Right lobe of liver (tissue), 6 donors: ENCODE measurements around the gene LMO7. TPM values are rescaled to one million over a fixed set of nuclear protein-coding genes. Genes with fewer than 3 reads are reported as not detected.
A peak's percentile ranks its signal among the peaks of the same experiment; 100 is the strongest.

Experiments
- ATAC-seq, 4 donors: fragments of 200-7000 bp; cut with Tn5 transposase; one replicate each; pipeline ENCODE4 v1.9.1; 2020; ENCODE audit warnings: mild to moderate bottlenecking in 4 of 4, moderate library complexity in 4 of 4
- DNase-seq, 3 donors: peaks; one replicate each; pipeline ENCODE4 v3.0.0-alpha.2; 2020
- H3K27ac ChIP-seq, 3 donors: fragments of 200-600 bp; one replicate each; pipeline ENCODE4 v1.8.0; 2022
- H3K27me3 ChIP-seq, 2 donors: fragments of 200-600 bp; one replicate each; pipeline ENCODE4 v1.8.0; 2022
- H3K36me3 ChIP-seq, 4 donors: fragments of 200-600 bp; sonication (generic) in 1 of 4; one replicate each; pipeline versions ENCODE4 v1.5.1 to v1.8.0; 2017 to 2022; ENCODE audit warnings: control low read depth in 1 of 4
- H3K4me1 ChIP-seq, 4 donors: fragments of 200-600 bp; sonication (generic) in 1 of 4; one replicate each; pipeline versions ENCODE4 v1.5.1 to v1.8.0; 2017 to 2022; ENCODE audit warnings: control low read depth in 1 of 4
- H3K4me3 ChIP-seq, 3 donors: fragments of 200-600 bp; one replicate each; pipeline ENCODE4 v1.8.0; 2022
- H3K9me3 ChIP-seq, 4 donors: fragments of 200-600 bp; sonication (generic) in 1 of 4; one replicate each; pipeline versions ENCODE4 v1.5.1 to v1.8.0; 2017 to 2022; ENCODE audit warnings: control low read depth in 1 of 4
- POLR2A ChIP-seq: fragments of 450-650 bp; IDR thresholded peaks from one replicate; pipeline ENCODE4 v1.6.1; 2017; ENCODE audit warnings: antibody characterized with exemption, mild to moderate bottlenecking
- WGBS: methylation state at CpG from one replicate; pipeline ENCODE4 v1.1.6; 2018; ENCODE audit warnings: low coverage, low lambda C conversion rate; ENCODE audit not compliant: insufficient coverage; ENCODE audit errors: missing lambda C conversion rate; 5-methylcytosine and 5-hydroxymethylcytosine counted together
- intact Hi-C, 2 donors: fragments of 100-400 bp; cut with DNase I; formaldehyde crosslinking; loops; one replicate each; pipeline versions ENCODE4 v1.11.2 to v1.14.1; 2022
- total RNA-seq, 6 experiments: library from RNA; depleted of rRNA in 2 of 6; stranded (reverse); fragments of >200 nt in 2 of 6; fragmentation: NEBNext Ultra II Directional in 3 of 6; extraction: Animal tissue kit (Norgen Biotek cat#: 25700) in 3 of 6; gene quantifications; one replicate each; pipeline versions ENCODE4 v1.1.0 to v1.2.4, GENCODE V29; 2016 to 2023
- TF ChIP-seq, protein P1 (sequence below), 4 donors: fragments of 200-600 bp in 3 of 4; fragments of 450-650 bp in 1 of 4; IDR thresholded peaks; one replicate each; pipeline versions ENCODE4 v1.5.1 to v1.8.0; 2016 to 2022; ENCODE audit warnings: antibody characterized with exemption in 4 of 4, mild to moderate bottlenecking in 2 of 4
- donor health status: DM: no; HTN: yes; CAD: no.
- donor health status: DM: no; HTN: no; CAD: no.
- donor health status: DM: no; HTN: no; CAD: no.
- donor health status: DM: no; HTN: yes; CAD: no.
- donor health status: DM: no; HTN: yes; CAD: no.

LMO7 gene
- total RNA-seq, 6 experiments from 2014 or later = 42.3 to 60.2 (median 51.1) TPM

DNA sequence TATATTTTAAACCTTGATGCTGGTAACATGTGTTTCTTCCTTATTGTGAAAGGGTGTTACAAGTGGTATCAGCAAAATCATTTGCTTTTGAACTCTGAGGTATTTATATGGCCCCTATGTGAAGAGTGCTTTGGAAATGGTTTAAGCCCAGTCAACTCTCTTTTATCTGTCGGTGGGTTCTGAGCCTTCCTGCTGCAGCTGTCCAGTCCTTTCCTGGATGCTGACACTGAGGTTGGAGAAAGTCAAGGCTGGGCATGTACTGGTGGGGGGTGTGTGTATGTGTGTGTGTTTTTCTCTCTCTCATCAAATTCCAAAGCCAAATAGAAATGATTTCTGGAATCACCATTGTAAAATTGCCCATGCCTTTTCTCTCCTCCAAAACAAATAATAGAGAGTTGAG is 221.2 kb downstream of the LMO7 start:
- Histone ChIP-seq H3K27ac (no peak overlapping the region), H3K4me1 (no peaks in the 10 kb centered on the region), H3K27me3 (no peaks in the 10 kb centered on the region), H3K4me3 (no peak overlapping the region), H3K36me3 (peaks cover 0 to 64% (median 10%) of the 10 kb centered on the region in 4 donors), H3K9me3 (no peaks in the 10 kb centered on the region)
- 63% methylated on average over 1 of the region's 1 CpG for WGBS
- no peak for DNase-seq
- TF ChIP-seq POLR2A = no peak
- TF ChIP-seq, protein P1, sequence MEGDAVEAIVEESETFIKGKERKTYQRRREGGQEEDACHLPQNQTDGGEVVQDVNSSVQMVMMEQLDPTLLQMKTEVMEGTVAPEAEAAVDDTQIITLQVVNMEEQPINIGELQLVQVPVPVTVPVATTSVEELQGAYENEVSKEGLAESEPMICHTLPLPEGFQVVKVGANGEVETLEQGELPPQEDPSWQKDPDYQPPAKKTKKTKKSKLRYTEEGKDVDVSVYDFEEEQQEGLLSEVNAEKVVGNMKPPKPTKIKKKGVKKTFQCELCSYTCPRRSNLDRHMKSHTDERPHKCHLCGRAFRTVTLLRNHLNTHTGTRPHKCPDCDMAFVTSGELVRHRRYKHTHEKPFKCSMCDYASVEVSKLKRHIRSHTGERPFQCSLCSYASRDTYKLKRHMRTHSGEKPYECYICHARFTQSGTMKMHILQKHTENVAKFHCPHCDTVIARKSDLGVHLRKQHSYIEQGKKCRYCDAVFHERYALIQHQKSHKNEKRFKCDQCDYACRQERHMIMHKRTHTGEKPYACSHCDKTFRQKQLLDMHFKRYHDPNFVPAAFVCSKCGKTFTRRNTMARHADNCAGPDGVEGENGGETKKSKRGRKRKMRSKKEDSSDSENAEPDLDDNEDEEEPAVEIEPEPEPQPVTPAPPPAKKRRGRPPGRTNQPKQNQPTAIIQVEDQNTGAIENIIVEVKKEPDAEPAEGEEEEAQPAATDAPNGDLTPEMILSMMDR (IDR thresholded peaks at IDR 0.05) = no peak
- no peak for ATAC-seq
- intact Hi-C loops = no loop called here

DNA sequence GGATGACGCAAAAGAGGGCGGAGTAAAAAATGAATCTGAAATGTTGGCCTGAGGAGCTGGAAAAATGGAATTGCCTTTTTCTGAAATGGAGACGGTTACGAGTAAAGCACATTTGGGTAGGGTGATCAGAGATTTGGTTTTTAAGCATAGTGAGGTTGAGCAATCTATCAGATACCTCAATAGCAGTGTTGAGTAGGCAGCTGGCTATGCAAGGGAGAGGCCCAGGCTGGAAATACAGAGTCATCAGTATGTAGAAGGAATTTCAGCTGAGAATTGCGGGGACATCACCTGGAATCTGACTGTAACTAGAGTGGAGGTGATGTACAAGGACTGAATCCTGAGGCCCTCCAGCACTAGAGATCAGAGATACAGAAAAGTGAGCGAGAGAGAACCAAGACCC is 224.8 kb downstream of the LMO7 start:
- no peaks in the 10 kb centered on the region for H3K9me3 ChIP-seq
- peak in 2 of 4 donors; percentile 11 to 28 for ATAC-seq
- no peaks in the 10 kb centered on the region for H3K27me3 ChIP-seq
- WGBS = 93% methylated on average over 6 of the region's 6 CpGs
- no peak for TF ChIP-seq POLR2A
- TF ChIP-seq, protein P1 (IDR thresholded peaks at IDR 0.05) = no peak
- no peaks in the 10 kb centered on the region for H3K4me1 ChIP-seq
- H3K27ac ChIP-seq = no peak overlapping the region
- H3K36me3 ChIP-seq = peaks cover 0 to 33% (median 0%) of the 10 kb centered on the region in 4 donors
- no peak overlapping the region for H3K4me3 ChIP-seq
- no peak for DNase-seq
- intact Hi-C loops = loop anchor here in 1 of 2 donors (10.0 kb wide), 1 partner anchor 166 kb away; no protein-coding TSS in a partner anchor

DNA sequence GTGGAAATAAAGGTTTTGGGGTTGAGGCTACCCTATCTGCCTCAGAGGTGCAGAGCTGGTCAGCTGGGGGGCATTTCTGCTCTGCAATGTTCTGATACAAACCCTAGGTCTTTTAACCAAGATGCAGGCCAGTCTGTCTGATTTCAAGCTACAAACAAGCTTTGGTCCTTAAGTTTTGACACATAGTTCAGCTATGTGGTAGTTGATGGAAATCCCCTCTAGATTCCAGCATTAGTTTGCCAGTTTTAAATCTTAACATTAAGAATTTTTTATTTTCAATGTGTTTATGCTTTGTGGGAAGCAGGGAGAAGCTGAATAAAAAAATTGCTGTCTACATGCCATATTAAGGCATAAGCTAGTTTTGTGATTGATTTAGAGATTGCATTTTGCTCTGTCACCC is 225.7 kb downstream of the LMO7 start:
- DNase-seq (no peak), ATAC-seq (no peak)
- Histone ChIP-seq H3K27ac (no peak overlapping the region), H3K9me3 (no peaks in the 10 kb centered on the region), H3K27me3 (no peaks in the 10 kb centered on the region), H3K4me1 (no peaks in the 10 kb centered on the region), H3K4me3 (no peak overlapping the region), H3K36me3 (peaks cover 0 to 27% (median 0%) of the 10 kb centered on the region in 4 donors)
- intact Hi-C loops = loop anchor here in 1 of 2 donors (10.0 kb wide), 1 partner anchor 167 kb away; no protein-coding TSS in a partner anchor
- TF ChIP-seq, protein P1 (IDR thresholded peaks at IDR 0.05) = no peak
- no peak for TF ChIP-seq POLR2A

DNA sequence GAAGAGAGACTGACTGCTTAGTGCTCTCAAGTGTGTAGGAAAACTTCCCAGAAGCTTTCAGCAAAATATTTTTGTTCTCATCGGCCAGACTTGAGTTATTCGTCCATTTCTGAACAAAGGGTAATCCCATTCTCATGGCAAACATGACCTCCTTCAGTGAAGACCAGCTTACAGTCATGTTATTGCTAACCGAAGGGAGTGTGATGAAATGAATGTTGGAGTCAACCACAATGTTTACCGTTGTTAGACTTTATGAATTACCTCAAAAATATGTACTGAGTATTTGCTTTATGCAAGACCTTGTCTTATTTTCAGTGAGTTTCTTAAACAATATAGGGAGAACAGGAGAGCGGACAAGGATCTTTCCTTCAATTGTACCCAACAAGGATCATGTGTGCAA is 228.6 kb downstream of the LMO7 start:
- ATAC-seq (no peak), DNase-seq (no peak)
- no peak overlapping the region for H3K27ac ChIP-seq
- no peaks in the 10 kb centered on the region for H3K9me3 ChIP-seq
- peaks cover 0 to 2% (median 0%) of the 10 kb centered on the region in 4 donors for H3K36me3 ChIP-seq
- intact Hi-C loops = loop anchor here in 1 of 2 donors (10.0 kb wide), 1 partner anchor 170 kb away; no protein-coding TSS in a partner anchor
- H3K4me1 ChIP-seq = no peaks in the 10 kb centered on the region
- no peaks in the 10 kb centered on the region for H3K27me3 ChIP-seq
- TF ChIP-seq, protein P1 (IDR thresholded peaks at IDR 0.05) = no peak
- no peak for TF ChIP-seq POLR2A
- WGBS = 70% methylated on average over 5 of the region's 5 CpGs
- H3K4me3 ChIP-seq = no peak overlapping the region
